ENCODE data around the gene ARHGAP26. TPM values are rescaled to one million over a fixed set of nuclear protein-coding genes. Genes with fewer than 3 reads are reported as not detected.

The ARHGAP26 gene
- total and polyA plus RNA-seq, 2 of the 4 experiments (the other 2 are of a cell fraction), result 0.54 to 0.56 TPM

DNA sequence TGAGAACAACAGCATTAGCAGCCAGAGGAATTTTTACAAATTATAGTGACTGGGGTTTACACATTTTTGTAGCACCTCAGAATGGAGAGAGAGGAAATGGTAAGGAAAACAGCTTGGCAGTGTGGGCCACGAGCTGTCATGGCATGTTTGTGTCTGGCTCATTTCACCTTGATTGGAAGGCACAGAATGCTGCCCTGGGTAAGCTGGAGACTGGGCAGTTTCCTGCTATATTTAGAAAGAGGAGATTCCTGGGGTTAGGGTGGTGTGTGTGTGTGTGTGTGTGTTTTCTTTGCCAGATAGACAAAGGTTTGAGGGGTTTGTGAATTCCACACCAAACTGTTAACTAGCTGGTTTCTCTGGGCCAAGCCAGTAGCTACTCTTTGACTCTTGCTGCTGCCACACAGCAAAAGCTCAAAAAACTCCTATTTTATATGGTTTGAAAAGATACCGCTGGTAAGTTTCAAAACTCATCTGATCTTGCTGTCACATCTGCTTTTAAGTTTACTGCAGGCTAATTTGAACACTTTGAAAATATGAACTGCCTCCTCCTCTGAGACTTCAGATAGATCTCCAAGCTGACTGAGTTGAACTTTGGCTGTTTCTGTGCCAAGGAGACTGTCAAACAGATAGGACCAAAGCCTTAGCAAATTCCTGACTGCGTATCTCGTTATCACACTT, 9.1 kb downstream of the ARHGAP26 start:
- Histone ChIP-seq H3K36me3 (ENCODE audit: control insufficient read depth, insufficient read depth, low read length) (no peaks in the 10 kb centered on the region), H3K9me1 (ENCODE audit: insufficient read depth, low read length) (peaks cover 2% of the 10 kb centered on the region; the same call in 1 of the 2 replicates), H3K4me2 (ENCODE audit: low read depth, low read length) (no peak overlapping the region), H3K4ac (ENCODE audit: low read depth, low read length) (no peak overlapping the region), H3K9ac (ENCODE audit: low read depth, low read length) (no peak overlapping the region), H2AFZ (replicated peaks; ENCODE audit: low read length, poor library complexity) (no peak overlapping the region), H3K4me3 (ENCODE audit: insufficient read depth, low read depth, low read length) (no peak overlapping the region), H2BK5ac (ENCODE audit: low read depth, low read length, poor library complexity, severe bottlenecking) (no peak overlapping the region), H2BK15ac (ENCODE audit: low read depth, low read length) (no peak overlapping the region), H3K27me3 (ENCODE audit: control insufficient read depth, insufficient read depth, low read length) (peaks cover 33% of the 10 kb centered on the region), H3K18ac (ENCODE audit: low read depth, low read length) (no peak overlapping the region), H2BK20ac (ENCODE audit: low read depth, low read length) (no peak overlapping the region), H2AK9ac (replicated peaks; ENCODE audit: low read depth, low read length, poor library complexity) (no peak overlapping the region), H4K5ac (ENCODE audit: low read depth, low read length) (no peak overlapping the region), H3K14ac (replicated peaks; ENCODE audit: low read depth, low read length) (no peak overlapping the region), H3K56ac (ENCODE audit: extremely low read depth, insufficient read depth, low read length) (no peak overlapping the region), H3K9me3 (ENCODE audit: control insufficient read depth, insufficient read depth, low read length) (no peaks in the 10 kb centered on the region), H2BK120ac (ENCODE audit: low read depth, low read length) (no peak overlapping the region), H3K23ac (ENCODE audit: low read depth, low read length) (no peak overlapping the region; the same call in 1 of the 2 replicates), H3K79me1 (ENCODE audit: low read depth in 1 of 2, low read length in 2 of 2) (no peaks in the 10 kb centered on the region), H4K91ac (ENCODE audit: insufficient read depth, low read depth, low read length) (no peak overlapping the region), H4K8ac (ENCODE audit: low read depth in 2 of 2, low read length in 2 of 2) (no peak overlapping the region), H4K20me1 (ENCODE audit: insufficient read depth, low read length) (no peaks in the 10 kb centered on the region), H2AK5ac (ENCODE audit: low read depth, low read length) (no peak overlapping the region), H3K27ac (ENCODE audit: insufficient read depth, low read length) (no peak overlapping the region), H3K4me1 (ENCODE audit: control insufficient read depth, insufficient read depth, low read length) (peaks cover 3% of the 10 kb centered on the region; the same call in 1 of the 2 replicates)
- TF ChIP-seq MXI1 (IDR thresholded peaks at IDR 0.05; ENCODE audit: borderline replicate concordance, low read depth, low read length), result no peak
- no peak for TF ChIP-seq MAFK (IDR thresholded peaks at IDR 0.05; ENCODE audit: low read depth, low read length)
- TF ChIP-seq, protein P1, sequence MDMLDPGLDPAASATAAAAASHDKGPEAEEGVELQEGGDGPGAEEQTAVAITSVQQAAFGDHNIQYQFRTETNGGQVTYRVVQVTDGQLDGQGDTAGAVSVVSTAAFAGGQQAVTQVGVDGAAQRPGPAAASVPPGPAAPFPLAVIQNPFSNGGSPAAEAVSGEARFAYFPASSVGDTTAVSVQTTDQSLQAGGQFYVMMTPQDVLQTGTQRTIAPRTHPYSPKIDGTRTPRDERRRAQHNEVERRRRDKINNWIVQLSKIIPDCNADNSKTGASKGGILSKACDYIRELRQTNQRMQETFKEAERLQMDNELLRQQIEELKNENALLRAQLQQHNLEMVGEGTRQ (IDR thresholded peaks at IDR 0.05; ENCODE audit: low read depth, low read length), result no peak
- no peak for TF ChIP-seq RAD21 (IDR thresholded peaks at IDR 0.05; ENCODE audit: low read length)
- no peak for TF ChIP-seq MAZ (IDR thresholded peaks at IDR 0.05; ENCODE audit: borderline replicate concordance, low read depth, low read length)
- no peak for TF ChIP-seq RFX5 (IDR thresholded peaks at IDR 0.05; ENCODE audit: low read depth, low read length)
- TF ChIP-seq RCOR1 (IDR thresholded peaks at IDR 0.05; ENCODE audit: insufficient replicate concordance, low read length), result no peak
- TF ChIP-seq SMC3 (IDR thresholded peaks at IDR 0.05; ENCODE audit: low read depth, low read length), result no peak
- no peak for TF ChIP-seq BHLHE40 (IDR thresholded peaks at IDR 0.05; ENCODE audit: low read depth, low read length)
- no peak for TF ChIP-seq FOS (IDR thresholded peaks at IDR 0.05; ENCODE audit: low read depth, low read length)
- TF ChIP-seq POLR2A (IDR thresholded peaks at IDR 0.05; ENCODE audit: low read depth, low read length), result no peak
- no peak for TF ChIP-seq CHD1 (IDR thresholded peaks at IDR 0.05; ENCODE audit: low read depth, low read length)
- TF ChIP-seq, protein P2, sequence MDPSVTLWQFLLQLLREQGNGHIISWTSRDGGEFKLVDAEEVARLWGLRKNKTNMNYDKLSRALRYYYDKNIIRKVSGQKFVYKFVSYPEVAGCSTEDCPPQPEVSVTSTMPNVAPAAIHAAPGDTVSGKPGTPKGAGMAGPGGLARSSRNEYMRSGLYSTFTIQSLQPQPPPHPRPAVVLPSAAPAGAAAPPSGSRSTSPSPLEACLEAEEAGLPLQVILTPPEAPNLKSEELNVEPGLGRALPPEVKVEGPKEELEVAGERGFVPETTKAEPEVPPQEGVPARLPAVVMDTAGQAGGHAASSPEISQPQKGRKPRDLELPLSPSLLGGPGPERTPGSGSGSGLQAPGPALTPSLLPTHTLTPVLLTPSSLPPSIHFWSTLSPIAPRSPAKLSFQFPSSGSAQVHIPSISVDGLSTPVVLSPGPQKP (IDR thresholded peaks at IDR 0.05; ENCODE audit: borderline replicate concordance, low read depth, low read length), result no peak
- TF ChIP-seq NFE2L2 (IDR thresholded peaks at IDR 0.05; ENCODE audit: low read depth, low read length), result no peak
- TF ChIP-seq CEBPB (IDR thresholded peaks at IDR 0.05; ENCODE audit: low read depth, low read length), result no peak
- TF ChIP-seq, protein P3, sequence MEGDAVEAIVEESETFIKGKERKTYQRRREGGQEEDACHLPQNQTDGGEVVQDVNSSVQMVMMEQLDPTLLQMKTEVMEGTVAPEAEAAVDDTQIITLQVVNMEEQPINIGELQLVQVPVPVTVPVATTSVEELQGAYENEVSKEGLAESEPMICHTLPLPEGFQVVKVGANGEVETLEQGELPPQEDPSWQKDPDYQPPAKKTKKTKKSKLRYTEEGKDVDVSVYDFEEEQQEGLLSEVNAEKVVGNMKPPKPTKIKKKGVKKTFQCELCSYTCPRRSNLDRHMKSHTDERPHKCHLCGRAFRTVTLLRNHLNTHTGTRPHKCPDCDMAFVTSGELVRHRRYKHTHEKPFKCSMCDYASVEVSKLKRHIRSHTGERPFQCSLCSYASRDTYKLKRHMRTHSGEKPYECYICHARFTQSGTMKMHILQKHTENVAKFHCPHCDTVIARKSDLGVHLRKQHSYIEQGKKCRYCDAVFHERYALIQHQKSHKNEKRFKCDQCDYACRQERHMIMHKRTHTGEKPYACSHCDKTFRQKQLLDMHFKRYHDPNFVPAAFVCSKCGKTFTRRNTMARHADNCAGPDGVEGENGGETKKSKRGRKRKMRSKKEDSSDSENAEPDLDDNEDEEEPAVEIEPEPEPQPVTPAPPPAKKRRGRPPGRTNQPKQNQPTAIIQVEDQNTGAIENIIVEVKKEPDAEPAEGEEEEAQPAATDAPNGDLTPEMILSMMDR (conservative IDR thresholded peaks at IDR 0.05; ENCODE audit: low read depth, low read length), result no peak
- ATAC-seq (ENCODE audit: low read depth) (no peak), DNase-seq (no peak)
- BruUV-seq (replicated peaks), result no TSS peak
- ChIA-PET CTCF (no interaction called here), POLR2A (ENCODE audit: unreplicated experiment) (no interaction called here)
- intact Hi-C loops (cut with micrococcal nuclease), result no loop called here
- in situ Hi-C loops (cut with MboI; ENCODE audit: low sequenced_read_pairs), result no loop called here
- dilution Hi-C loops (cut with HindIII; ENCODE audit: low sequenced_read_pairs, unreplicated experiment), result no loop called here
- WGBS, 2 experiments (ENCODE audit: extremely low coverage in 2 of 2, insufficient read length in 1 of 2), result 0% methylated on average over 1 of the region's 4 CpGs; no CpG with 5 or more reads in 1 of the 2 experiments
